EL (cell line): Measurements from ENCODE around the gene STEAP3.
"Not testable (repeated sequence)": the region's sequence is repeated elsewhere in the genome, so short reads cannot be mapped to it uniquely, and the experiment has no call there.

ENCODE experiments used
- DNase-seq: peaks from one replicate; pipeline ENCODE4 v3.0.0-alpha.2; 2016

Gene STEAP3

GRCh38 chr2:119265693-119266066 lies 42.0 kb downstream of the STEAP3 start:
- DNase-seq = no peak

- no peak for DNase-seq
These were observed 42.5 kb downstream of the STEAP3 start for GRCh38 chr2:119266091-119266589.

GRCh38 chr2:119267604-119268003 lies 44.0 kb downstream of the STEAP3 start:
- DNase-seq = no peak

GRCh38 chr2:119276864-119277263 lies 53.2 kb downstream of the STEAP3 start:
- DNase-seq = no peak

GRCh38 chr2:119278385-119278784 lies 54.8 kb downstream of the STEAP3 start:
- DNase-seq = not testable (repeated sequence)

GRCh38 chr2:119278946-119279345 lies 55.3 kb downstream of the STEAP3 start:
- DNase-seq = no peak

GRCh38 chr2:119279666-119280065 lies 56.0 kb downstream of the STEAP3 start:
- DNase-seq = no peak

GRCh38 chr2:119280680-119281079 lies 57.0 kb downstream of the STEAP3 start:
- DNase-seq = no peak

GRCh38 chr2:119282146-119282995 lies 58.7 kb downstream of the STEAP3 start:
- no peak for DNase-seq

GRCh38 chr2:119282996-119283511 lies 59.4 kb downstream of the STEAP3 start:
- DNase-seq = no peak

- DNase-seq = peak; percentile 78
These were observed 60.3 kb downstream of the STEAP3 start for GRCh38 chr2:119283873-119284331.

- DNase-seq = no peak
These were observed 63.0 kb downstream of the STEAP3 start for GRCh38 chr2:119286661-119287060.

GRCh38 chr2:119288576-119288975 lies 64.9 kb downstream of the STEAP3 start:
- DNase-seq = no peak

- DNase-seq = no peak
These were observed 65.5 kb downstream of the STEAP3 start for GRCh38 chr2:119289093-119289492.

GRCh38 chr2:119289642-119290041 lies 66.0 kb downstream of the STEAP3 start:
- DNase-seq = no peak

GRCh38 chr2:119290859-119291587 lies 67.4 kb downstream of the STEAP3 start:
- DNase-seq = peak; percentile 70

- DNase-seq = no peak
These were observed 68.0 kb downstream of the STEAP3 start for GRCh38 chr2:119291588-119292167.

- no peak for DNase-seq
These were observed 68.6 kb downstream of the STEAP3 start for GRCh38 chr2:119292226-119292625.

GRCh38 chr2:119293254-119293653 lies 69.6 kb downstream of the STEAP3 start:
- DNase-seq = peak; percentile 27

- DNase-seq = no peak
These were observed 70.3 kb downstream of the STEAP3 start for GRCh38 chr2:119293900-119294299.

- no peak for DNase-seq
These were observed 71.0 kb downstream of the STEAP3 start for GRCh38 chr2:119294671-119295070.

- DNase-seq = no peak
These were observed 72.2 kb downstream of the STEAP3 start for GRCh38 chr2:119295688-119296375.

GRCh38 chr2:119301413-119301812 lies 77.8 kb downstream of the STEAP3 start:
- peak; percentile 14 for DNase-seq
